H1 (cell line): Measurements from ENCODE around the gene IP6K1. TPM values are rescaled to one million over a fixed set of nuclear protein-coding genes. Genes with fewer than 3 reads are reported as not detected.
A peak's percentile ranks its signal among the peaks of the same experiment; 100 is the strongest.

Experiments
- CTCF ChIA-PET: fragments of 300-600 bp; sonication (Branson Sonifier 250); formaldehyde crosslinking; loops from one replicate; lab custom pipeline; 2021; ENCODE audit not compliant: partially characterized antibody; lab: Charles Lee
- POLR2A ChIA-PET: fragments of 300-600 bp; sonication (Branson Sonifier 250); formaldehyde crosslinking; loops from one replicate; lab custom pipeline; 2021; ENCODE audit warnings: inconsistent platforms; ENCODE audit not compliant: partially characterized antibody; lab: Charles Lee
- DNase-seq, 2 experiments: peaks; one replicate each; pipeline versions ENCODE4 v3.0.0 to v3.0.0-alpha.2; 2010 to 2022; ENCODE audit warnings: low spot score in 2 of 2, low read depth in 1 of 2, mixed read lengths in 1 of 2
- FAIRE-seq: peaks from 2 replicates; lab custom pipeline; 2011; peaks lifted over from hg19 to GRCh38; lab: Jason Lieb, UNC
- H2AFZ ChIP-seq: 2 replicates; pipeline ENCODE4 v1.8.1; 2012; ENCODE audit warnings: low read length, inconsistent platforms
- H2AK5ac ChIP-seq: 2 replicates; pipeline ENCODE4 v1.6.1; 2013; ENCODE audit warnings: low read depth, low read length
- H2BK120ac ChIP-seq: replicated peaks from 2 replicates; pipeline ENCODE3; 2013; ENCODE audit warnings: low read depth, low read length, inconsistent platforms
- H2BK12ac ChIP-seq: 2 replicates; pipeline ENCODE4 v1.6.1; 2013; ENCODE audit warnings: low read depth, low read length
- H2BK15ac ChIP-seq: 2 replicates; pipeline ENCODE4 v1.6.1; 2013; ENCODE audit warnings: low read length
- H2BK20ac ChIP-seq: 2 replicates; pipeline ENCODE4 v1.6.1; 2013; ENCODE audit warnings: low read length
- H2BK5ac ChIP-seq: 2 replicates; pipeline ENCODE4 v1.6.1; 2013; ENCODE audit warnings: low read depth, low read length
- H3K14ac ChIP-seq: 2 replicates; pipeline ENCODE4 v1.6.1; 2013; ENCODE audit warnings: inconsistent platforms; ENCODE audit not compliant: insufficient read length
- H3K18ac ChIP-seq: 2 replicates; pipeline ENCODE4 v1.6.1; 2013; ENCODE audit warnings: low read length; ENCODE audit errors: extremely low read depth
- H3K23ac ChIP-seq: 2 replicates; pipeline ENCODE4 v1.6.1; 2013; ENCODE audit warnings: inconsistent platforms; ENCODE audit not compliant: insufficient read length
- H3K23me2 ChIP-seq: 2 replicates; pipeline ENCODE4 v1.6.1; 2013; ENCODE audit warnings: low read depth, low read length
- H3K27ac ChIP-seq: 2 replicates; pipeline ENCODE4 v1.6.1; 2011; ENCODE audit warnings: low read depth, low read length, inconsistent platforms
- H3K27me3 ChIP-seq, 4 experiments: replicated peaks in 1 of 4; 1 replicate in 1 of 4; 2 replicates in 3 of 4; pipeline versions ENCODE4 v1.6.1 to v1.8.1; 2011 to 2013; ENCODE audit warnings: low read length in 3 of 4, mild to moderate bottlenecking in 3 of 4, inconsistent platforms in 2 of 4, mixed read lengths in 2 of 4, moderate library complexity in 1 of 4; ENCODE audit not compliant: control insufficient read depth in 3 of 4, insufficient read depth in 3 of 4; ENCODE audit errors: extremely low read depth in 1 of 4
- H3K36me3 ChIP-seq, 4 experiments: 2 replicates each; pipeline versions ENCODE4 v1.6.1 to v1.8.1; 2011 to 2013; ENCODE audit warnings: mild to moderate bottlenecking in 4 of 4, low read length in 3 of 4, moderate library complexity in 2 of 4, control low read depth in 1 of 4, inconsistent platforms in 1 of 4; ENCODE audit not compliant: insufficient read depth in 4 of 4, control insufficient read depth in 2 of 4
- H3K4ac ChIP-seq: replicated peaks from 2 replicates; pipeline ENCODE3; 2013; ENCODE audit warnings: low read length, low read depth, mixed read lengths, inconsistent platforms; ENCODE audit not compliant: insufficient read length
- H3K4me1 ChIP-seq, 4 experiments: replicated peaks in 1 of 4; 1 replicate in 1 of 4; 2 replicates in 3 of 4; pipeline versions ENCODE4 v1.6.1 to v1.8.1; 2011 to 2013; ENCODE audit warnings: low read length in 3 of 4, inconsistent platforms in 2 of 4, mixed read lengths in 1 of 4; ENCODE audit not compliant: insufficient read depth in 4 of 4, control insufficient read depth in 3 of 4
- H3K4me2 ChIP-seq, 2 experiments: 2 replicates each; pipeline versions ENCODE4 v1.6.1 to v1.8.1; 2011 to 2013; ENCODE audit warnings: low read depth in 2 of 2, low read length in 2 of 2, control low read depth in 1 of 2, inconsistent platforms in 1 of 2, mild to moderate bottlenecking in 1 of 2; ENCODE audit not compliant: insufficient read depth in 1 of 2
- H3K4me3 ChIP-seq, 4 experiments: fragments of 200-600, 300-600 bp in 1 of 4; sonication (generic), shearing (Covaris generic), sonication (Bioruptor Twin) in 1 of 4; 2 replicates each; pipeline versions ENCODE4 v1.5.1 to v1.8.1; 2011 to 2016; ENCODE audit warnings: low read length in 4 of 4, low read depth in 3 of 4, control low read depth in 2 of 4, inconsistent platforms in 2 of 4, mild to moderate bottlenecking in 2 of 4, mixed read lengths in 1 of 4, moderate library complexity in 1 of 4; ENCODE audit not compliant: insufficient read depth in 2 of 4; ENCODE audit errors: extremely low read depth in 1 of 4
- H3K56ac ChIP-seq: replicated peaks from 2 replicates; pipeline ENCODE3; 2013; ENCODE audit warnings: low read depth, mild to moderate bottlenecking, mixed read lengths, low read length, inconsistent platforms; ENCODE audit not compliant: insufficient read length
- H3K79me1 ChIP-seq: 2 replicates; pipeline ENCODE4 v1.6.1; 2013; ENCODE audit warnings: low read depth, low read length, control low read depth
- H3K79me2 ChIP-seq, 2 experiments: 2 replicates each; pipeline versions ENCODE4 v1.6.1 to v1.8.1; 2012 to 2013; ENCODE audit warnings: low read length in 2 of 2, mild to moderate bottlenecking in 2 of 2, inconsistent platforms in 1 of 2; ENCODE audit not compliant: insufficient read depth in 2 of 2, control insufficient read depth in 1 of 2
- H3K9ac ChIP-seq, 4 experiments: replicated peaks in 1 of 4; 1 replicate in 1 of 4; 2 replicates in 3 of 4; pipeline versions ENCODE4 v1.6.1 to v1.8.1; 2011 to 2013; ENCODE audit warnings: low read depth in 3 of 4, low read length in 3 of 4, control low read depth in 2 of 4, mild to moderate bottlenecking in 2 of 4, moderate library complexity in 2 of 4, inconsistent platforms in 1 of 4; ENCODE audit errors: extremely low read depth in 1 of 4
- H3K9me3 ChIP-seq, 2 experiments: 2 replicates each; pipeline versions ENCODE4 v1.6.1 to v1.8.1; 2012 to 2013; ENCODE audit warnings: mild to moderate bottlenecking in 2 of 2, moderate library complexity in 2 of 2, control low read depth in 1 of 2, inconsistent platforms in 1 of 2, low read depth in 1 of 2, low read length in 1 of 2, mixed read lengths in 1 of 2; ENCODE audit not compliant: insufficient read depth in 2 of 2
- H4K20me1 ChIP-seq, 2 experiments: replicated peaks in 1 of 2; 2 replicates each; pipeline versions ENCODE3 to v1.8.1; 2011 to 2013; ENCODE audit warnings: inconsistent platforms in 2 of 2, low read length in 2 of 2, mild to moderate bottlenecking in 1 of 2; ENCODE audit not compliant: insufficient read depth in 2 of 2, control insufficient read depth in 1 of 2
- H4K5ac ChIP-seq: 2 replicates; pipeline ENCODE4 v1.6.1; 2013; ENCODE audit warnings: low read length, low read depth, mixed read lengths, inconsistent platforms; ENCODE audit not compliant: insufficient read length
- H4K8ac ChIP-seq: 2 replicates; pipeline ENCODE4 v1.8.0; 2013; ENCODE audit warnings: mild to moderate bottlenecking, moderate library complexity, low read length, inconsistent platforms; ENCODE audit not compliant: insufficient read depth; ENCODE audit errors: extremely low read depth
- H4K91ac ChIP-seq: replicated peaks from 2 replicates; pipeline ENCODE3; 2013; ENCODE audit warnings: low read length, mixed read lengths, inconsistent platforms; ENCODE audit not compliant: insufficient read length
- ATF3 ChIP-seq: IDR thresholded peaks from 2 replicates; pipeline ENCODE4 v1.6.1; 2011; ENCODE audit warnings: low read depth, mild to moderate bottlenecking, low read length; ENCODE audit not compliant: insufficient read depth
- BACH1 ChIP-seq: IDR thresholded peaks from 2 replicates; pipeline ENCODE4 v1.6.1; 2012; ENCODE audit warnings: low read length, improper control_type of control experiment
- BCL11A ChIP-seq, 2 experiments: IDR thresholded peaks; one replicate each; pipeline ENCODE4 v1.6.1; 2011; ENCODE audit warnings: low read depth in 2 of 2, low read length in 2 of 2, mild to moderate bottlenecking in 2 of 2
- EGR1 ChIP-seq: IDR thresholded peaks from 2 replicates; pipeline ENCODE4 v1.6.1; 2011; ENCODE audit warnings: low read depth, low read length, borderline replicate concordance
- EP300 ChIP-seq, 2 experiments: IDR thresholded peaks; 1 replicate in 1 of 2; 2 replicates in 1 of 2; pipeline ENCODE4 v1.6.1; 2011 to 2012; ENCODE audit warnings: low read depth in 2 of 2, low read length in 2 of 2, mild to moderate bottlenecking in 2 of 2, borderline replicate concordance in 1 of 2, inconsistent platforms in 1 of 2, moderate library complexity in 1 of 2
- EZH2 ChIP-seq: fragments of 200-600 bp; sonication (generic); IDR thresholded peaks from 2 replicates; pipeline ENCODE4 v1.7.1; 2012; ENCODE audit warnings: low read depth, mild to moderate bottlenecking, moderate library complexity, low read length, inconsistent platforms; ENCODE audit not compliant: severe bottlenecking
- HDAC2 ChIP-seq, 2 experiments: fragments of 300-600 bp in 1 of 2; sonication (generic) in 1 of 2; IDR thresholded peaks; 2 replicates each; pipeline ENCODE4 v1.6.1; 2011 to 2012; ENCODE audit warnings: low read depth in 2 of 2, low read length in 2 of 2, mild to moderate bottlenecking in 2 of 2, moderate library complexity in 2 of 2, borderline replicate concordance in 1 of 2, inconsistent platforms in 1 of 2
- MAX ChIP-seq: IDR thresholded peaks from 2 replicates; pipeline ENCODE4 v1.6.1; 2012; ENCODE audit warnings: inconsistent platforms
- SIRT6 ChIP-seq: IDR thresholded peaks from one replicate; pipeline ENCODE4 v1.7.1; 2012; ENCODE audit warnings: low read length, inconsistent platforms
- USF2 ChIP-seq: IDR thresholded peaks from 2 replicates; pipeline ENCODE4 v1.6.1; 2011; ENCODE audit warnings: low read length, improper control_type of control experiment
- WGBS, 2 experiments: shearing (Covaris generic) in 1 of 2; methylation state at CpG; one replicate each; pipeline versions ENCODE4 v1.1.6 to v1.1.7; 2013 to 2015; ENCODE audit warnings: low lambda C conversion rate in 2 of 2, mixed read lengths in 2 of 2, inconsistent platforms in 1 of 2, low coverage in 1 of 2, missing lambda C conversion rate in 1 of 2; ENCODE audit not compliant: insufficient replicate concordance in 2 of 2, insufficient coverage in 1 of 2, insufficient read length in 1 of 2; ENCODE audit errors: extremely low coverage in 1 of 2, missing lambda C conversion rate in 1 of 2; 5-methylcytosine and 5-hydroxymethylcytosine counted together
- polyA plus RNA-seq, 7 experiments: library from polyadenylated mRNA; depleted of rRNA in 3 of 7; stranded (reverse) in 5 of 7; unstranded in 2 of 7; fragments of >200 nt in 5 of 7; fragments of 200-250 nt in 2 of 7; gene quantifications; 1 replicate in 5 of 7; 2 replicates in 1 of 7; 4 replicates in 1 of 7; pipeline versions ENCODE4 v1.2.1 to v1.2.3, GENCODE V29; 2011 to 2013; ENCODE audit warnings: missing spikeins in 2 of 7, mixed read lengths in 2 of 7
- total RNA-seq: library from RNA; stranded (reverse); fragmentation: NEBNext Ultra II Directional; extraction: Animal tissue kit (Norgen Biotek cat#: 25700); gene quantifications from 2 replicates; pipeline ENCODE4 v1.2.1, GENCODE V29; 2021

Gene IP6K1
- total and polyA plus RNA-seq, 2 of the 8 experiments (the other 6 are each of a cell fraction or from before 2014, with no cell fraction given): 31.5 to 35.2 TPM

- no peak overlapping the region for H3K56ac ChIP-seq
- H2AFZ ChIP-seq: no peak overlapping the region
- no peak overlapping the region for H3K23ac ChIP-seq
- H3K27ac ChIP-seq: no peak overlapping the region
- H3K4me3 ChIP-seq: no peak overlapping the region
- H3K4me1 ChIP-seq: peaks cover 0 to 9% (median 5%) of the 10 kb centered on the region in 4 experiments; a peak in 5 of 7 replicates
- no peak overlapping the region for H2BK15ac ChIP-seq
- H3K14ac ChIP-seq: no peak overlapping the region
- peaks cover 0 to 15% of the 10 kb centered on the region in 2 experiments for H4K20me1 ChIP-seq
- no peaks in the 10 kb centered on the region for H3K27me3 ChIP-seq
- no peak overlapping the region for H2BK5ac ChIP-seq
- H4K91ac ChIP-seq: no peak overlapping the region
- H3K23me2 ChIP-seq: no peaks in the 10 kb centered on the region
- WGBS, 2 experiments: 88% methylated on average over 7 of the region's 7 CpGs; no CpG with 5 or more reads in 1 of the 2 experiments
- FAIRE-seq (no peak), DNase-seq (no peak)
- no peaks in the 10 kb centered on the region for H3K79me1 ChIP-seq
- H3K18ac ChIP-seq: no peak overlapping the region
- CTCF ChIA-PET: interaction anchor here (0.7 to 9.7 kb wide), 12 partner anchors 8 to 202 kb away, joined by 3 to 127 read pairs (median 3); partner anchors contain the start of genes AMIGO3 and GMPPB
- H3K4me2 ChIP-seq: no peak overlapping the region
- no peak overlapping the region for H4K8ac ChIP-seq
- peaks cover 4 to 5% (median 5%) of the 10 kb centered on the region in 4 experiments; a peak in 5 of 8 replicates for H3K36me3 ChIP-seq
- H2BK20ac ChIP-seq: no peak overlapping the region
- no peak overlapping the region for H3K9ac ChIP-seq
- H3K9me3 ChIP-seq: no peaks in the 10 kb centered on the region
- H2BK12ac ChIP-seq: peak overlapping the region; percentile 50; the same call in 1 of the 2 replicates
- H2BK120ac ChIP-seq: no peak overlapping the region
- no peaks in the 10 kb centered on the region for H3K79me2 ChIP-seq
- no peak overlapping the region for H2AK5ac ChIP-seq
- no peak overlapping the region for H4K5ac ChIP-seq
- POLR2A ChIA-PET: interaction anchor here (1.2 to 5.7 kb wide), 4 partner anchors 9 to 51 kb away, joined by 3 to 57 read pairs (median 6); partner anchors contain the start of gene AMIGO3
- H3K4ac ChIP-seq: no peak overlapping the region
- TF ChIP-seq ATF3 (no peak), BCL11A (IDR thresholded peaks at IDR 0.05; ENCODE audit: low read depth in 2 of 2, low read length in 2 of 2) (no peak), EZH2 (no peak), HDAC2 (IDR thresholded peaks at IDR 0.05; ENCODE audit: borderline replicate concordance in 1 of 2, low read depth in 2 of 2, low read length in 2 of 2) (no peak), USF2 (no peak), EP300 (IDR thresholded peaks at IDR 0.05; ENCODE audit: borderline replicate concordance in 1 of 2, low read depth in 2 of 2, low read length in 2 of 2) (no peak), MAX (no peak), SIRT6 (no peak), EGR1 (no peak), BACH1 (no peak)
Measured at GRCh38 chr3:49703956-49704355, 82.4 kb downstream of the IP6K1 start.
